Astrocyte of the cerebellum (primary cell): ENCODE measurements around the gene OPRM1.

ENCODE experiments used
- DNase-seq: peaks from one replicate; pipeline ENCODE4 v3.0.0-alpha.2; 2011; ENCODE audit warnings: low read depth
- H3K4me3 ChIP-seq: 2 replicates; pipeline ENCODE4 v1.5.1; 2011; ENCODE audit warnings: mild to moderate bottlenecking, low read depth, low read length, moderate library complexity
- in situ Hi-C: cut with HindIII; loops from 2 replicates; pipeline ENCODE4 v1.10.0; 2017; ENCODE audit warnings: low sequenced_read_pairs
- TF ChIP-seq, protein P1 (sequence below): IDR thresholded peaks from 2 replicates; pipeline ENCODE4 v1.5.1; 2012; ENCODE audit warnings: low read length, low read depth, moderate library complexity, mild to moderate bottlenecking; ENCODE audit errors: missing control alignments

Gene OPRM1

DNA sequence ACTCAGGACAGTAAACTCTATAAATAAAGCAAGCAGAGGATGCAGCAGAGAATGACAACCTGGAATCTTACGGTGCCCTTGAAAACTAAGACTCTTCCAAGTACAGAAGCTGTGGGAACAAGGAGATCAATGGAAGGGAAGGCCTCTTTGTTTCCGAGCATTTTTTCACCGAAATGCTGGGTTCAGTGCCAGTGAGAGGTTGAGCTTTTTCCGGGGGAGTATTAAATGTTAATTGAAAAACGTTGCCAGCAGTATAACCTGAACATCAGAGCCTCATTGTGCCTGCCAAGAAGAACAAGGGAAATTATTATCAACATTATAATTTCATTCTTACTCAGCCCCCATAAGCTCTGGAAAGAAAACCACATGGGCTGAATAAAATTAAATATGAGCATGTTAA lies 17.5 kb downstream of the OPRM1 start:
- in situ Hi-C loops, result no loop called here
- no peak for DNase-seq
- H3K4me3 ChIP-seq, result no peak overlapping the region
- TF ChIP-seq, protein P1, sequence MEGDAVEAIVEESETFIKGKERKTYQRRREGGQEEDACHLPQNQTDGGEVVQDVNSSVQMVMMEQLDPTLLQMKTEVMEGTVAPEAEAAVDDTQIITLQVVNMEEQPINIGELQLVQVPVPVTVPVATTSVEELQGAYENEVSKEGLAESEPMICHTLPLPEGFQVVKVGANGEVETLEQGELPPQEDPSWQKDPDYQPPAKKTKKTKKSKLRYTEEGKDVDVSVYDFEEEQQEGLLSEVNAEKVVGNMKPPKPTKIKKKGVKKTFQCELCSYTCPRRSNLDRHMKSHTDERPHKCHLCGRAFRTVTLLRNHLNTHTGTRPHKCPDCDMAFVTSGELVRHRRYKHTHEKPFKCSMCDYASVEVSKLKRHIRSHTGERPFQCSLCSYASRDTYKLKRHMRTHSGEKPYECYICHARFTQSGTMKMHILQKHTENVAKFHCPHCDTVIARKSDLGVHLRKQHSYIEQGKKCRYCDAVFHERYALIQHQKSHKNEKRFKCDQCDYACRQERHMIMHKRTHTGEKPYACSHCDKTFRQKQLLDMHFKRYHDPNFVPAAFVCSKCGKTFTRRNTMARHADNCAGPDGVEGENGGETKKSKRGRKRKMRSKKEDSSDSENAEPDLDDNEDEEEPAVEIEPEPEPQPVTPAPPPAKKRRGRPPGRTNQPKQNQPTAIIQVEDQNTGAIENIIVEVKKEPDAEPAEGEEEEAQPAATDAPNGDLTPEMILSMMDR, result no peak

DNA sequence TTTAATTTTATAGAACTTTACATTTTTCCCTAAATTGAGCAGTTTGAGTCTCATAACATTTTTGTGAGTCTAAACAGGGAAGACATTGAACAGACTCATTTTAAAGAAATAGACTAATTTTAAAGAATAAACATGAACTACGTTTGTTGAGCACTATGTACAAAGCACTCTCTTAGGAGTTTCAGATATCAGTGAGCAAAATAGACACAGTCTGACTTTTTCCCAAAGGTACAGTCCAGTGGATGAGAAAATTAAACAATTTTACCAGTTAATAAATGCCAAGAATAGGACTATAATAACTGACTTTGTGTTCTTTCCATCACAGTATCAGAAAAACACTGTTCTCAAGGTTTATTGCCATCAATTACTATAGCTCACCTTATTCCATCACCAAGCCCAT lies 18.1 kb downstream of the OPRM1 start:
- in situ Hi-C loops, result no loop called here
- DNase-seq, result no peak
- no peak overlapping the region for H3K4me3 ChIP-seq
- TF ChIP-seq, protein P1, result no peak

DNA sequence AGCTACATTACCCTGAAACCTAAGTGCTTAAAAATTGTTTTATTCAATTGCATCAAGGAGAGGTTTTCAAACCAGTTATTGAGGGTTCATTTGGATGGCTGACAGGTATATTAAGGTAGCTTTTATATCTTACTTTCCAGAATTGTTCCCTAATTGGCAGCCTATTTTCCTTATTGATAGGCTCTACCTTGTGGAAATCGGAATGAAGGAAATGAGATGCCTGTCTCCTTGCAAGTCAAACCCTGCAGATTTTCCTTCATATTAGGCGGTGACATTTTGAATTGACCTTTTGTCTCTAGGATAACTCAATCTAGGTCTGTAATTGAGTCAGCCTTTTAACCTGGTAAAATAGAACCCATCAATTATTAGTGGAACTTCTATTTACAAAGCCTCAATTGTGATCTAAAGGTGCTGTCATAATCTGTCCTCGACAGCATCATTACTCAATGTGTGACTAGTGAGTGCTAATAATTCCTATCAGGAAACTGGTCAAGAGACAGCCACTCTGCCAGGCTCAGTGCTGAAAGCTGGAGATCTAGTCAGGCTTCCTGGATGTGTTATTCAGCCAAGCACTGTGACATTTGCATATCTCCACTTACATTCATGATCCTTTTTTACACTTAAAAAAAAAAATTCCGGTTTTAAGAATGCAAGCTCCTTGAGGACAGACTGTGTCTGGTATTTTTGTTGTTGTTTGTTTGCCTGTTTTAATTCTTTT lies 20.1 kb downstream of the OPRM1 start:
- in situ Hi-C loops, result no loop called here
- no peak overlapping the region for H3K4me3 ChIP-seq
- DNase-seq, result no peak
- TF ChIP-seq, protein P1, result no peak

DNA sequence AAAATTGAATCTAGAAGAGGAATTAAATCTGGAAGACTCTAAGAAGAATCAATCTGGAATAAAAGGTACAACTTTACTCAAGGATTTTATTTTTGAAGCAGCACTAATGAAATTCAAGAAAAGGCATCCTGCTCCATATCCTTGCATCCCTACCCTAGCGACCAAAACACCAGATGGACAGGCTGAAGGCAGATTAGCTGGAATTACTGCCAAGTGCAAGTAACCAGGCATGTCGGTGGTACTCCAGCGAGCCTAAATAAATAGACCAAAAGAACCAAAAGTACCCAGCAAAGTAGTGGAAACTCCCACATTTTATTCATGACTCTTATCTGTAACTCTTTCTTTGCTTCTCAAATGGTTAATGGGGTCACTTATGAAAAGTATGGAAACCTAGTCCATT lies 21.0 kb downstream of the OPRM1 start:
- in situ Hi-C loops, result no loop called here
- TF ChIP-seq, protein P1, result no peak
- no peak overlapping the region for H3K4me3 ChIP-seq
- no peak for DNase-seq

DNA sequence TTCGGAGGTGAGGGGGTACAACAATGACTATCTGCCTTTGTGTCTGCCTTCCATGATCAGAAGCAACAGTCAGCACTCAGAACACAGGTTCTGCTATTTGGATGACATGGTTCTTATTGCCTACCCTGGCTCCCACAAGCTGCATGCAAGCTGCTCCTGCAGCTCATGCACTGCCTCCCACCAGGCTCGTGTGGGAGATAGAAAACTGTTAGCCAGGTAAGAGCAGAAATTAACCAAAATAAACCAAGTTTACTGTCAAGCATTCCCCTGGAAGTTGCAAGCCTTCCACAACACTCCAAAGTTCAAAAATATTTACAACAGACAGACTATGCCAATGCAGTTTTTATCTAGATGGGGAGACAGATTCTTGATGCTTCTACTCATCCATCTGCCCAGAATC lies 31.0 kb downstream of the OPRM1 start:
- no peak for DNase-seq
- in situ Hi-C loops, result no loop called here

DNA sequence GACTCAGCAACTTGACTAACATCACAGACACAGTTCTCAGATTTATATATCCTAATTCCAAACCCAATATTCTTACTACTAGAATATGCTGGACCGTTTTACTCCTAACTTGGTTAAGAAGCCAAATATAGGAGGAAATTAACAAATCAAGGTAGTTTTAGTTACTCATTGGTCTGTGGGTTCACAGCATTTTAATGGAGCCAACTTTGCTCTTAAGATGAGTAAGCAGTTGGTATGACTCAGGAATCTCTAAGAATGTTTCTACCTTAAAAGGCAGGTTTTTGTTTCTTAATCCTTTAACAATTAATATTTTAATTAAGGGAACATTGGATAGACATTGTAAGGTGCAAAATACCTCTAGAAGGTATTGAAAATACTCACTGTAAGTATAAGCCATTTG lies 31.6 kb downstream of the OPRM1 start:
- TF ChIP-seq, protein P1, result no peak
- in situ Hi-C loops, result no loop called here
- DNase-seq, result no peak
- H3K4me3 ChIP-seq, result no peak overlapping the region

More for the DNA sequence above, 31.0 kb downstream of the OPRM1 start:
- no peak overlapping the region for H3K4me3 ChIP-seq
- TF ChIP-seq, protein P1, result no peak

DNA sequence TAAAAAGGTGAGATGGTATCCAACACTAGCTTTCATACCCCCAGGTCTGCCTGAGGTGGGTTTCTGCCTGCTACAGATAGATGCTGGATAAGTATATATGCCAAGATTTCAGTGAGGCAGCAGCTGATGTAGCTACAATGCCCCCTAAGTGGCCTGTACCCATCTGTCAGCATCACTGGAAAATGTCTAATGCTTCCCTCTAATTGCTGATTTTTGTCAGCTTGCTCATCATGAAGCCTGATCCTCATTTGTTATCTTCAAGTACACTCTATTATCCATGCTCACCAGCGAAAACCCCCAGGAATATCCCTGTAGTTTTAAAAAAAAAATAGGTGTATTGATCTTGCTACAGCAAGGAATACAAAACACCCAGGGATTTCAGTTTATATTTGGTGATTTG lies 32.2 kb downstream of the OPRM1 start:
- no peak for DNase-seq
- in situ Hi-C loops, result no loop called here
- no peak overlapping the region for H3K4me3 ChIP-seq
- TF ChIP-seq, protein P1, result no peak
